HL-60/S4 treated with phorbol 12-myristate 13-acetate at 8.2 ng/mL for 4 days and 3 days (cell line): ENCODE measurements around the gene EP400.

Experiments used
- in situ Hi-C: fragments of 300-500 bp; cut with MboI; formaldehyde crosslinking; loops from 2 replicates; pipeline ENCODE4 v1.15.0; 2022; ENCODE audit warnings: low sequenced_read_pairs

Gene EP400

DNA sequence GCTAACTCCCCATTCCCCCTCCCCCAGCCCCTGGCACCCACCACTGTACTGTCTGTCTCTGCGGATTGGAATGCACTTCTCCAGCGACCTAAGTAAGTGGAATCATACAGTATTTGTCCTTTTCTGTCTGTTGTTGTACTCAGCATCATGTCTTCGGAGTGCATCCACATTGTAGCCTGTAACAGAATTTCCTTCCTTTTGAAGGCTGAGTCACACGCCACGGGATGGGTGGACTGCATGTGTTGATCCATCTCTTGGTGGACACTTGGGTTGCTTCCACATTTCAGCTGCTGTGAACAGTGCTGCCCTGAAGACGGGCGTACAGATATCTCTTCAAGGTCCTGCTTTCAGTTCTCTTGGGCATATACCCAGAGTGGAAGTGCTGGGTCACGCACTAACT lies 160.0 kb downstream of the EP400 start:
- in situ Hi-C loops, result no loop called here

DNA sequence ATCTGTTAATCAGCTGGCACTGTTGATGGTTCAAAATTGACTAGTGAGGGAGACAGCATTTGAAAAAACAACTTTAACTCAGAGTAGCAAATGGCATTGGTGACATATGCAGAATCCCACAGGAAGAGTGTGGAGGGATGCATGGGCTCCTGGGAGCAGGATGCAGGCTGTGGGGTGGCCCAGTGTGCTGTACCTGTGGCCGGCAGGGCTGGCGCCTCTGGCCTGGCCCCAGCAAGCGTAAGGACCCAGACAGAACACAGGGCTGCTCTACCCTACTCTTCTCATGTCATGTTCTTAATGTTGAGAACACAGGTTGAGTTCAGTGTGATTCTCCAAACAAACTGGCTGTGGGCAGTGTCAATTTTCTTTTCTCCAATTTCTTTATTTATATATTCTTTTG lies 160.9 kb downstream of the EP400 start:
- in situ Hi-C loops, result no loop called here

DNA sequence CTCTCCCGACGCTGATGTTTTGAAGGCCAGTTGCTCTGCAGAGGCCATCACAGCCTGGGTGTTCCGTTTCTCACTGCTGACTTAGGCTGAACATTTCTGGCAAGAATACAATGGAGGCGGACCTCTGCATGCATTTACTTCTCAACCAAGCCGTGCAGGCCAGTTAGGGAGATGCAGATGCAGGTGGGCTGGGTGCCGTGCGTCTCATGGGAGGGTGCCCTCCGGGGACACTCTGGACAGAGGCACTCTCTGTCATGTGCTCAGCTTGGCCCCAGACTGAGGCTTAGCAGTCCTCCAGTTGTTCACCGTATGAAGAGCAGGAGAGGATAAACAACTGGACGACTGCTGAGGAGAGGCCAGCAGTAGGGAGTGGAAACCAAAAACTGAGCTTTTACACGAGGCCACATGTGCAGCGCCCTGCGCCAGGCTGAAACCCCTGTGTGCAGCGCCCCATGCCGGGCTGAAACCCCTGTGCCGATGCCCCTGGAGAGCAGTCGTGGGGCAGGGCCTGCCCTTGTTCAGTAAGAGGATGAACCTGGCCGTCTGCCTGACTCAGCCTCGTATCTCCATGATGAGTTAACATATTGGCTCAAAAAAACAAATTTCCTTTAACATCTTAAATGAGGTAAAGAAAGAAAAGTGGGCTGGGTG lies 162.0 kb downstream of the EP400 start:
- in situ Hi-C loops, result no loop called here

DNA sequence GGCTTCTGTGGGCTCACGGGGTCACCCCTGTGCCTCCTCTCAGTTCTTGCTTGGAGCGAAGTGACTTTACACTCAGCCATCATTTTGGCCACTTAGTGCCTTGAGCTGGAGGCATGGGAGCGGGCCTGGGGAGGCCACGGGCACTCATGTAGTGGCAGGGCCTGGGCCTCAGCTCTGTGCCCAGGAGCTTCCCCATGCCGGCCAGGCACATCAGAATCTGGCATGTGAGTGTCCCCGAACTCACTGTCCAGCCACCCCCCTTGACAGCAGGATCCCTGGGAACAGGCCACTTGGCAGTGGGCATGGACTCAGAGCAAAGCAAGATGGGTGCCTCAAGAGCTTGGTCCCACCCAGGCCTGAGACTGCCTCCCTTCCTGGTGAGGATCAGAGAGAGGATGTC lies 164.9 kb downstream of the EP400 start:
- in situ Hi-C loops, result no loop called here

- in situ Hi-C loops, result no loop called here
Observed at GRCh38 chr12:132115500-132115899, 165.8 kb downstream of the EP400 start.

DNA sequence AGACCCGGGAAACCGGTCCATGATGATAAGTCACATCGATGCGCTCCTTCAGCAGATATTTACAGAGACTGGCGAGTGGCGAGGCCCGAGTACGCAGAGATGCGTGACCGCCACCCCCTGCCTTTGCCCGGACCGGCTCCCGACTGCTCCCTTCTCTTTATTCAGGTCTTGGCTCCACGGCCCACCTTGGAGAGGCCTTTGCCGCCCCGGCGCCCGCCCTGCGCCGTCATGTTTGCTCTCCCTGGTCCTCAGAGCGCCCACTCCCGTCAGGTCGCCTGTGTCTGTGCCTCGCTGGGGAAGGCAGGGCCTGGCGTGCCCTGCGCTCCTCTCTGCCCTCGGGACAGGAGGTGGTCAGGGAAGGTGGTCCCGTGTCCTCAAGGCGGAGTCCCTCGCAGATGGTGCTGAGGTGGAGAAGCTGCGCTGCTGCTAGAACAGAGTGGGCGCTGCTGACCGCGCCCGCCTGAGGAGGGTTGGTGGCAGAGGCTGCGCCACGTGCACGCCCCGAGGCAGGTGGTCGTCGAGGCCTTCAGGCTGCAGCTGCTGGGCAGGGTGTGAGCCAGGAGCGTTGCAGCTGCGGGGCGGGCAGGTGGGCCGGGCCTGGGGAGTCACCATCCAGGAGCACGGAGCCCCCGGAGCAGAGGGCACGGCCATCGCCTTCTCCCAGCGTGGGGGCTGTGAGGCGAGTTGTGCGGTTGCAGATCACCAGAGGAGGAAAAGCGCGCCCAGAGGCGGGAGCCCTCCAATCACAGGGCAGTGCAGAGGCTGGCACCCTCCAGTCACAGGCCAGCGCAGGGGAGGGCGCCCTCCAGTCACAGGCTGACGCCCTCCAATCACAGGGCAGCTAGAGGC lies 167.2 kb downstream of the EP400 start:
- in situ Hi-C loops, result no loop called here

- in situ Hi-C loops, result no loop called here
Observed at GRCh38 chr12:132117558-132117875, 167.8 kb downstream of the EP400 start.

- in situ Hi-C loops, result no loop called here
Observed at GRCh38 chr12:132118876-132119275, 169.1 kb downstream of the EP400 start.

DNA sequence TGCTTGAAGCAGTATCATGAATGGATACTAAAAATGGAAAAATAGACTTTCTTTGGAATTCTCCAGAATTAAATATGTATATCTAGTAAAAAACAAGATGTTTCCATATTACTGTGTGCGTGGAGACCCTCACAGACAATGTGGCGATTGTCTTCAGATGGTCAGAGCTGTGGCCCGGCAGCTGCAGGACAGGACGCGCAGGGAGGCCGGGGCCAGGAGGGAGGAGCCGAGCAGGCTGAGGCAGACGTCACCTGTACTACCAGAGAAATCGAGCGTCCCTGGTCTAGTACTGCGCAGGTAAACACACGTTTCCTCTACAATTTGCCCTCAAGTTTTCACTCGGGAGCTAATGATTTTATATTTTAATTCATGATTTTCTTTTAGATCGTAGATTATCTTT lies 171.5 kb downstream of the EP400 start:
- in situ Hi-C loops, result no loop called here

DNA sequence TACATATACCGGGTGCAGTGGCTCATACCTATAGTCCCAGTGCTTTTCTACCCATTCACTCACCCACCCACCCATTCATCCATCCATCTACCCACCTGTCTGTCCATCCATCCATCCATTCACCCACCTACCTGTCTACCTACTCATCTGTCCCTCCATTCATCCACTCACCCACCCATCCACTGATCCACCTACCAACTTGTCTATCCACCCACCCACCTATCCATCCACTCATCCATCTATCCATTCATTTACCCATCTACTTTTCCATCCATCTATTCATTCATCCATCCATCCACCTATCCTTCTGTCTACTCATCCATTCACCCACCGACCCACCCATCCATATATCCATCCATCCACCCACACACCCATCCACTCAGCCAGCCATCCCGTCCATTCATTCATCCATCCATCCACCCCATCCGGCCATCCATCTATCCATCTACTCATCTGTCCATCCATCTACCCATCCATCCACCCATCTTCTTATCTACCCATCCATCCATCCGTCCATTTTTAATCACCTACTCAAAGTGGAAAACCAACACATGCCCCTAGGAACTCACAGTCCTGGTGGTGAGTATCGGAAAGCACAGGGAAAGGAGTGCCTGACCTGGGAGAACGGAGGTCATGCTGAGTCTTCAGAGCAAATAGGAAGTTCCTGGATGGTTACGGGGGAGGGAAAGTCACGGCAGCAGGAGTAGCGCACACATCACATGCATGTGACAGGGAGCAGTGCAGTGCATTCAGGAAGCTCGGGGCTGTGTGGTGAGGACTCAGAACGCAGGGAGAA lies 174.4 kb downstream of the EP400 start:
- in situ Hi-C loops, result no loop called here

DNA sequence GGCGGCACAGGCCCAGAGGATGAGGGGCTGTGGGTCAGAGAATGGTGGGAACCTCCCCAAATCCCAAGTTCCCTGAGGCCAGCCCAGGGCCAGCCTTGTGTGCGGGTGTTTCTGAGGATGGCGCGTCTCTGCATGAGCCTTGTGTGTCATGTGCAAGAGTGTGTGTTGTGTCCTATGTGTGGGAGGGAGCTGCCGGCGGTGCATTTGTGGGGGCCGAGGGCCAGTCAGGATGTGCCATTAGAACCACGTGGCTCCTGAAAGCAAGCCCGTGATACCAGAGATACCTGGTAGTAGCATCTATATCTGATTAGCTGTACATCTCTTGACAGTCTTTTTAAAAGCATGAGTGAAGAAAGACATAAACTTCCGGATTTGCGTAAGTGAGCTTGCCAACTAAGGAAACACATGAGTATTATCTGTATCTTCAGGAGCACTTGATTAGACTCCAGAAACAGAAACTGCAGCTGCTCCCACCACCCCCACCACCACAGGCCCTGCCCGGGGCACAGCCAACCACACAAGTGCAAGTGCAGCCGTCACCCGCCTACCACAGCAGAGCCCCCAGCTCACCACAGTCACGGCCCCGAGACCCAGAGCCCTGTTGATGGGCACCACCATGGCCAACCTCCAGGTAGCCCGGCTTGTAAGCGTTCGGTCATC lies 175.2 kb downstream of the EP400 start:
- in situ Hi-C loops, result no loop called here

- in situ Hi-C loops, result no loop called here
Observed at GRCh38 chr12:132125736-132126135, 176.0 kb downstream of the EP400 start.

- in situ Hi-C loops, result no loop called here
Observed at GRCh38 chr12:132127041-132127440, 177.3 kb downstream of the EP400 start.

DNA sequence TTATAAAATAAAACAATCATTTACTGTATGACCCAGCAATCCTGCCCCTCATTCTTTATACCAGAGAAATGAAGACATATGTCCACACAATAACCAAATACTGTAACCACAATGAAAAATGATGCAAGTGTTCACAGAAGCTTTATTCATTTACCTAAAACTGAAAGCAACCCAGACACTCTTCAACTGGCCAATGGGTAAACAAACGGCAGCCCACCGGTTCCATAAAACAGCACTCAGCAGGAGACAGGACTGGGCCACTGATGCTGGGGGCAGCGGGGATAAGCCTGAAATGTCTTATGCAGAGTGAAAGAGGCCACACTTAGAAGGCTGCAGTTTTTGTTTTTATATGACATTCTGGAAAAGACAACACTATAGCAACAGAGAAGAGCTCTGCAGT lies 179.3 kb downstream of the EP400 start:
- in situ Hi-C loops, result no loop called here

DNA sequence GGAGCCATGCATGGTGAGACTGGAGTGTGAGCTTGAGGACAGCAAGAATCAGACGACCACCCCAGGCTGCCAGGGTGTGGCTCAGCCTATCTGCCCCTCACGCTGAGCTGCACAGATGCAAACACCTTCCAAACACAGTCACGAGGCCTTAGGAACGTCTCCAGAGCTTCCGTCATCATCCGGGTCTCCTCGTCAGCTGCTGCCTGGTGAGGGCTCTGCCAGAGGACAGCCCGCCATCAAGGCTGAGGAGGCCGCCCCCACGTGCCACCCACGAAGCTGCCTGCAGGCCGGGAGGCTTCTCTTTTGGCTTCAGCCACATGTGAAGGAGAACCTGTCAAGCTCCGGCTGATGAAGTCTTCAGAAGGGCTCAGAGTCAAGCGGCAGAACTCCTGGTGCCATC lies 180.9 kb downstream of the EP400 start:
- in situ Hi-C loops, result no loop called here
